Kidney (tissue), 14 donors: ENCODE measurements around the gene DDX31. TPM values are rescaled to one million over a fixed set of nuclear protein-coding genes. Genes with fewer than 3 reads are reported as not detected.

Experiments used
- DNase-seq, 5 donors: peaks; one replicate each; pipeline ENCODE4 v3.0.0-alpha.2; 2013 to 2020
- FAIRE-seq: peaks from 2 replicates; lab custom pipeline; 2012; peaks lifted over from hg19 to GRCh38; lab: Jason Lieb, UNC
- H3K27ac ChIP-seq, 2 donors: one replicate each; pipeline ENCODE4 v1.7.0; 2013; ENCODE audit warnings: low read depth in 2 of 2, low read length in 2 of 2, inconsistent platforms in 1 of 2
- H3K27me3 ChIP-seq: one replicate; pipeline ENCODE4 v1.7.1; 2013; ENCODE audit warnings: low read length, inconsistent platforms; ENCODE audit not compliant: control insufficient read depth, insufficient read depth
- H3K36me3 ChIP-seq, 3 donors: one replicate each; pipeline versions ENCODE4 v1.7.0 to v1.7.1; 2013; ENCODE audit warnings: low read length in 3 of 3, control low read depth in 1 of 3, inconsistent platforms in 1 of 3; ENCODE audit not compliant: insufficient read depth in 3 of 3, control insufficient read depth in 2 of 3
- H3K4me1 ChIP-seq, 3 donors: one replicate each; pipeline versions ENCODE4 v1.7.0 to v1.7.1; 2013; ENCODE audit warnings: low read length in 3 of 3, inconsistent platforms in 1 of 3, low read depth in 1 of 3; ENCODE audit not compliant: control insufficient read depth in 2 of 3, insufficient read depth in 2 of 3
- H3K4me3 ChIP-seq, 3 donors: one replicate each; pipeline versions ENCODE4 v1.7.0 to v1.8.1; 2013; ENCODE audit warnings: low read length in 3 of 3, control low read depth in 1 of 3, inconsistent platforms in 1 of 3
- H3K9ac ChIP-seq, 3 donors: one replicate each; pipeline versions ENCODE4 v1.7.0 to v1.7.1; 2013; ENCODE audit warnings: low read length in 3 of 3, control low read depth in 1 of 3, inconsistent platforms in 1 of 3
- H3K9me3 ChIP-seq, 3 donors: one replicate each; pipeline versions ENCODE4 v1.7.0 to v1.7.1; 2013; ENCODE audit warnings: low read length in 3 of 3, control low read depth in 1 of 3, inconsistent platforms in 1 of 3; ENCODE audit not compliant: control insufficient read depth in 2 of 3, insufficient read depth in 1 of 3
- CTCF ChIP-seq: IDR thresholded peaks from 3 replicates; pipeline ENCODE4 v1.5.1; 2012; ENCODE audit warnings: mild to moderate bottlenecking, moderate library complexity, borderline replicate concordance; ENCODE audit not compliant: insufficient read depth; ENCODE audit errors: extremely low read depth
- intact Hi-C: fragments of 100-400 bp; cut with DNase I; formaldehyde crosslinking; loops from one replicate; pipeline ENCODE4 v1.11.1; 2022
- polyA plus RNA-seq: library from polyadenylated mRNA; stranded (reverse); fragments of 350-450 nt; fragmentation: Illumina TruSeq; extraction: RNeasy Lipid Tissue Mini Kit (QIAGEN cat#74804); gene quantifications from one replicate; pipeline ENCODE4 v1.2.3, GENCODE V29; 2014; ENCODE audit warnings: low read depth, low replicate concordance; ENCODE audit not compliant: insufficient read depth
- total RNA-seq: library from RNA; stranded (reverse); fragmentation: NEBNext Ultra II Directional; extraction: Animal tissue kit (Norgen Biotek cat#: 25700); gene quantifications from one replicate; pipeline ENCODE4 v1.2.1, GENCODE V29; 2021
- donor health status: control.
- donor health status: control.
- donor health status: control.
- donor health status: control.
- donor health status: control.
- donor health status: DM: yes; HTN: yes; CAD: no.
- donor health status: Normal renal cell carcinoma (clear cell type).

Gene DDX31
- total and polyA plus RNA-seq, 2 donors from 2014 or later = 6.4 to 27.6 TPM

GRCh38 chr9:132637801-132638200, 32.0 kb downstream of the DDX31 start:
- Histone ChIP-seq H3K27ac (no peak overlapping the region), H3K36me3 (peaks cover 3 to 33% (median 21%) of the 10 kb centered on the region in 3 donors), H3K9me3 (no peaks in the 10 kb centered on the region), H3K27me3 (no peaks in the 10 kb centered on the region), H3K4me3 (no peak overlapping the region), H3K9ac (no peak overlapping the region), H3K4me1 (no peaks in the 10 kb centered on the region)
- no peak for FAIRE-seq
- DNase-seq = no peak
- intact Hi-C loops = no loop called here
- TF ChIP-seq CTCF = no peak

GRCh38 chr9:132637351-132637750, 32.4 kb downstream of the DDX31 start:
- intact Hi-C loops = no loop called here
- DNase-seq (no peak), FAIRE-seq (no peak)
- no peak overlapping the region for H3K27ac ChIP-seq
- H3K4me1 ChIP-seq = no peaks in the 10 kb centered on the region
- H3K9me3 ChIP-seq = no peaks in the 10 kb centered on the region
- H3K4me3 ChIP-seq = no peak overlapping the region
- H3K27me3 ChIP-seq = no peaks in the 10 kb centered on the region
- peaks cover 3 to 33% (median 21%) of the 10 kb centered on the region in 3 donors for H3K36me3 ChIP-seq
- no peak for TF ChIP-seq CTCF
- no peak overlapping the region for H3K9ac ChIP-seq

- TF ChIP-seq CTCF = no peak
- H3K4me1 ChIP-seq = no peaks in the 10 kb centered on the region
- no peak overlapping the region for H3K4me3 ChIP-seq
- no peak for FAIRE-seq
- no peak overlapping the region for H3K27ac ChIP-seq
- H3K9me3 ChIP-seq = no peaks in the 10 kb centered on the region
- no peak overlapping the region for H3K9ac ChIP-seq
- DNase-seq = no peak
- no peaks in the 10 kb centered on the region for H3K27me3 ChIP-seq
- intact Hi-C loops = no loop called here
- peaks cover 3 to 32% (median 22%) of the 10 kb centered on the region in 3 donors for H3K36me3 ChIP-seq
Measured at GRCh38 chr9:132634327-132634726, 35.5 kb downstream of the DDX31 start.
